ENCODE measurements around the gene PRMT5. TPM values are rescaled to one million over a fixed set of nuclear protein-coding genes. Genes with fewer than 3 reads are reported as not detected.

Gene PRMT5
- total RNA-seq, 1 donor from 2014 or later, result 65.6 TPM

GRCh38 chr14:22945642-22946041, 16.5 kb upstream of the PRMT5 start:
- TF ChIP-seq CTCF (IDR thresholded peaks at IDR 0.05), result no peak
- no peak for TF ChIP-seq POLR2AphosphoS5 (IDR thresholded peaks at IDR 0.05; ENCODE audit: insufficient read depth in 1 of 2, low read depth in 1 of 2)
- TF ChIP-seq POLR2A (IDR thresholded peaks at IDR 0.05), result no peak
- no peaks in the 10 kb centered on the region for H3K9me3 ChIP-seq
- H3K4me3 ChIP-seq, result no peak overlapping the region

GRCh38 chr14:22939684-22940083, 10.5 kb upstream of the PRMT5 start:
- Histone ChIP-seq H3K27ac (no peak overlapping the region), H3K36me3 (no peaks in the 10 kb centered on the region), H3K4me3 (no peak overlapping the region), H3K27me3 (no peaks in the 10 kb centered on the region), H3K9me3 (no peaks in the 10 kb centered on the region), H3K4me1 (no peaks in the 10 kb centered on the region)
- no peak for DNase-seq (ENCODE audit: extremely low spot score in 2 of 2)
- TF ChIP-seq POLR2AphosphoS5 (IDR thresholded peaks at IDR 0.05; ENCODE audit: insufficient read depth in 1 of 2, low read depth in 1 of 2) (no peak), CTCF (IDR thresholded peaks at IDR 0.05) (no peak), POLR2A (IDR thresholded peaks at IDR 0.05) (no peak)
- intact Hi-C loops (cut with DNase I), result no loop called here

More at GRCh38 chr14:22945642-22946041, 16.5 kb upstream of the PRMT5 start:
- Histone ChIP-seq H3K36me3 (peaks cover 0 to 30% of the 10 kb centered on the region in 2 donors), H3K27ac (no peak overlapping the region), H3K4me1 (no peaks in the 10 kb centered on the region), H3K27me3 (no peaks in the 10 kb centered on the region)
- no peak for DNase-seq (ENCODE audit: extremely low spot score in 2 of 2)
- intact Hi-C loops (cut with DNase I), result no loop called here

GRCh38 chr14:22935156-22935555, 6.0 kb upstream of the PRMT5 start:
- Histone ChIP-seq H3K27ac (no peak overlapping the region), H3K36me3 (no peaks in the 10 kb centered on the region), H3K27me3 (no peaks in the 10 kb centered on the region), H3K4me1 (peaks cover 5% of the 10 kb centered on the region), H3K9me3 (no peaks in the 10 kb centered on the region), H3K4me3 (no peak overlapping the region)
- intact Hi-C loops (cut with DNase I), result no loop called here
- no peak for DNase-seq (ENCODE audit: extremely low spot score in 2 of 2)
- TF ChIP-seq POLR2A (IDR thresholded peaks at IDR 0.05) (no peak), POLR2AphosphoS5 (IDR thresholded peaks at IDR 0.05; ENCODE audit: insufficient read depth in 1 of 2, low read depth in 1 of 2) (no peak), CTCF (IDR thresholded peaks at IDR 0.05) (no peak)

- no peak overlapping the region for H3K4me3 ChIP-seq
- DNase-seq (ENCODE audit: extremely low spot score in 2 of 2), result no peak
- TF ChIP-seq POLR2A (IDR thresholded peaks at IDR 0.05) (no peak), POLR2AphosphoS5 (IDR thresholded peaks at IDR 0.05; ENCODE audit: insufficient read depth in 1 of 2, low read depth in 1 of 2) (no peak), CTCF (IDR thresholded peaks at IDR 0.05) (no peak)
- no peaks in the 10 kb centered on the region for H3K9me3 ChIP-seq
- H3K4me1 ChIP-seq, result peaks cover 20% of the 10 kb centered on the region
- no peaks in the 10 kb centered on the region for H3K27me3 ChIP-seq
- H3K27ac ChIP-seq, result no peak overlapping the region
- intact Hi-C loops (cut with DNase I), result loop anchor here (5.0 kb wide), 1 partner anchor 50 kb away; the partner anchor contains the start of gene AJUBA
- no peaks in the 10 kb centered on the region for H3K36me3 ChIP-seq
Measured at GRCh38 chr14:22932146-22932545, 3.0 kb upstream of the PRMT5 start.

GRCh38 chr14:22929961-22930364, 787 bp upstream of the PRMT5 start:
- Histone ChIP-seq H3K4me1 (peaks cover 30% of the 10 kb centered on the region), H3K27ac (peak overlapping the region; percentile 91), H3K36me3 (peaks cover 0 to 11% of the 10 kb centered on the region in 2 donors), H3K27me3 (no peaks in the 10 kb centered on the region), H3K4me3 (peak overlapping the region; percentile 17 to 92), H3K9me3 (no peaks in the 10 kb centered on the region)
- no peak for DNase-seq (ENCODE audit: extremely low spot score in 2 of 2)
- intact Hi-C loops (cut with DNase I), result loop anchor here (5.0 kb wide), 1 partner anchor 52 kb away; the partner anchor contains the start of gene AJUBA
- TF ChIP-seq POLR2AphosphoS5 (IDR thresholded peaks at IDR 0.05; ENCODE audit: insufficient read depth in 1 of 2, low read depth in 1 of 2), result no peak
- TF ChIP-seq POLR2A (IDR thresholded peaks at IDR 0.05), result no peak
- TF ChIP-seq CTCF (IDR thresholded peaks at IDR 0.05), result no peak
